ENCODE data around the gene JAGN1.

- TF ChIP-seq, protein P1, sequence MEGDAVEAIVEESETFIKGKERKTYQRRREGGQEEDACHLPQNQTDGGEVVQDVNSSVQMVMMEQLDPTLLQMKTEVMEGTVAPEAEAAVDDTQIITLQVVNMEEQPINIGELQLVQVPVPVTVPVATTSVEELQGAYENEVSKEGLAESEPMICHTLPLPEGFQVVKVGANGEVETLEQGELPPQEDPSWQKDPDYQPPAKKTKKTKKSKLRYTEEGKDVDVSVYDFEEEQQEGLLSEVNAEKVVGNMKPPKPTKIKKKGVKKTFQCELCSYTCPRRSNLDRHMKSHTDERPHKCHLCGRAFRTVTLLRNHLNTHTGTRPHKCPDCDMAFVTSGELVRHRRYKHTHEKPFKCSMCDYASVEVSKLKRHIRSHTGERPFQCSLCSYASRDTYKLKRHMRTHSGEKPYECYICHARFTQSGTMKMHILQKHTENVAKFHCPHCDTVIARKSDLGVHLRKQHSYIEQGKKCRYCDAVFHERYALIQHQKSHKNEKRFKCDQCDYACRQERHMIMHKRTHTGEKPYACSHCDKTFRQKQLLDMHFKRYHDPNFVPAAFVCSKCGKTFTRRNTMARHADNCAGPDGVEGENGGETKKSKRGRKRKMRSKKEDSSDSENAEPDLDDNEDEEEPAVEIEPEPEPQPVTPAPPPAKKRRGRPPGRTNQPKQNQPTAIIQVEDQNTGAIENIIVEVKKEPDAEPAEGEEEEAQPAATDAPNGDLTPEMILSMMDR (IDR thresholded peaks at IDR 0.05): no peak
- TF ChIP-seq JUND (IDR thresholded peaks at IDR 0.05) (no peak), EP300 (IDR thresholded peaks at IDR 0.05; ENCODE audit: borderline replicate concordance in 1 of 2, low read depth in 1 of 2, low read length in 1 of 2) (no peak), TAF1 (IDR thresholded peaks at IDR 0.05; ENCODE audit: borderline replicate concordance, low read depth, low read length) (no peak), EZH2phosphoT487 (IDR thresholded peaks at IDR 0.05; ENCODE audit: borderline replicate concordance, low read depth) (no peak), REST (IDR thresholded peaks at IDR 0.05; ENCODE audit: low read depth, low read length) (no peak), RFX5 (IDR thresholded peaks at IDR 0.05; ENCODE audit: low read length) (no peak), MEF2A (IDR thresholded peaks at IDR 0.05; ENCODE audit: borderline replicate concordance, low read depth) (no peak), FOXM1 (IDR thresholded peaks at IDR 0.05; ENCODE audit: low read depth) (no peak), RAD21 (IDR thresholded peaks at IDR 0.05; ENCODE audit: low read length) (no peak), POLR2AphosphoS5 (IDR thresholded peaks at IDR 0.05; ENCODE audit: low read depth, low read length) (no peak), YY1 (IDR thresholded peaks at IDR 0.05; ENCODE audit: low read depth) (no peak)
- TF ChIP-seq, protein P2, sequence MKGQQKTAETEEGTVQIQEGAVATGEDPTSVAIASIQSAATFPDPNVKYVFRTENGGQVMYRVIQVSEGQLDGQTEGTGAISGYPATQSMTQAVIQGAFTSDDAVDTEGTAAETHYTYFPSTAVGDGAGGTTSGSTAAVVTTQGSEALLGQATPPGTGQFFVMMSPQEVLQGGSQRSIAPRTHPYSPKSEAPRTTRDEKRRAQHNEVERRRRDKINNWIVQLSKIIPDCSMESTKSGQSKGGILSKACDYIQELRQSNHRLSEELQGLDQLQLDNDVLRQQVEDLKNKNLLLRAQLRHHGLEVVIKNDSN (IDR thresholded peaks at IDR 0.05; ENCODE audit: borderline replicate concordance, low read depth): no peak
Observed at GRCh38 chr3:9917820-9918219, 27.4 kb downstream of the JAGN1 start.
